Lower leg skin (tissue), 3 donors: ENCODE results near the gene DPH2.

Experiments used
- CTCF ChIP-seq, 3 donors: fragments of 450-650 bp; IDR thresholded peaks; one replicate each; pipeline ENCODE4 v1.5.1; 2016; ENCODE audit warnings: antibody characterized with exemption in 3 of 3, mild to moderate bottlenecking in 3 of 3, moderate library complexity in 2 of 3
- POLR2A ChIP-seq, 2 donors: fragments of 450-650 bp; IDR thresholded peaks; one replicate each; pipeline ENCODE4 v1.6.1; 2016 to 2017; ENCODE audit warnings: antibody characterized with exemption in 2 of 2, mild to moderate bottlenecking in 1 of 2, moderate library complexity in 1 of 2

- TF ChIP-seq CTCF (IDR thresholded peaks at IDR 0.05) (no peak), POLR2A (IDR thresholded peaks at IDR 0.05) (no peak)
Observed at GRCh38 chr1:44019466-44019948, 49.7 kb downstream of the DPH2 start.
